Rectal smooth muscle tissue (tissue), 1 donor: Measurements from ENCODE around the gene COA1.

Experiments used
- H3K27ac ChIP-seq: one replicate; pipeline ENCODE4 v1.7.0; 2013; ENCODE audit warnings: low read depth, low read length, inconsistent platforms
- H3K27me3 ChIP-seq: one replicate; pipeline ENCODE4 v1.7.0; 2013; ENCODE audit warnings: low read length; ENCODE audit not compliant: control insufficient read depth, insufficient read depth
- H3K36me3 ChIP-seq: one replicate; pipeline ENCODE4 v1.7.0; 2013; ENCODE audit warnings: low read length; ENCODE audit not compliant: control insufficient read depth, insufficient read depth
- H3K4me1 ChIP-seq: one replicate; pipeline ENCODE4 v1.7.0; 2013; ENCODE audit warnings: low read length; ENCODE audit not compliant: control insufficient read depth, insufficient read depth
- H3K4me3 ChIP-seq: one replicate; pipeline ENCODE4 v1.7.0; 2013; ENCODE audit warnings: low read length
- H3K9ac ChIP-seq: one replicate; pipeline ENCODE4 v1.7.0; 2013; ENCODE audit warnings: low read length

Gene COA1

DNA sequence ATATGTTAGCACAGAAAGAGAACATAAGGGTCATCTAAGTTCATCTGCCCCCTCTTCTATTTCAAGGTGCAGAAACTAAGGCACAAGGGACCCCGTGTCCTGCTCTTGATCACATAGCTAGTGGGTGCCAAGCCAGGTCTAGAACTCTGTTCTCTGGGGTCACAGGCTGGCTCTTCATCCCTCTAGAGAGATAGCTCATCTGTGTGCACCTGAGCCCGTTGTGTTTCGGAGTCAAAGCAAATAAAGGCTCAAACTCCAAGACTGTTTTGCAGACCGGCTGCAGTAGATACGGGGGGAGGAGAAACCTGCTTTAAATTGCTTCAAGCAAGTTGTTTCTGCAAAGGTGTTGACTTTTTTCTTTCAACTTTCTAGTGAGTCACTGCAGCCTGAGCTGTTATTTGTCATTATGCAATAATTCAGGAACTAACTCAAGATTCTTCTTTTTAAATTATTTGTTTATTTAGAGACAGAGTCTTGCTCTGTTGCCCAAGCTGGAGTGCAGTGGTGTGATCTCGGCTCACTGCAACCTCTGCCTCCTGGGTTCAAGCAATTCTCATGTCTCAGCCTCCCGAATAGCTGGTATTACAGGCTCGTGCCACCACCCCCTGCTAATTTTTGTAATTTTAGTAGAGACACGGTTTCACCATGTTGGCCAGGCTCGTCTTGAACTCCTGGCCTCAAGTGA, 35.6 kb upstream of the COA1 start:
- H3K4me1 ChIP-seq, result peaks cover 10% of the 10 kb centered on the region

DNA sequence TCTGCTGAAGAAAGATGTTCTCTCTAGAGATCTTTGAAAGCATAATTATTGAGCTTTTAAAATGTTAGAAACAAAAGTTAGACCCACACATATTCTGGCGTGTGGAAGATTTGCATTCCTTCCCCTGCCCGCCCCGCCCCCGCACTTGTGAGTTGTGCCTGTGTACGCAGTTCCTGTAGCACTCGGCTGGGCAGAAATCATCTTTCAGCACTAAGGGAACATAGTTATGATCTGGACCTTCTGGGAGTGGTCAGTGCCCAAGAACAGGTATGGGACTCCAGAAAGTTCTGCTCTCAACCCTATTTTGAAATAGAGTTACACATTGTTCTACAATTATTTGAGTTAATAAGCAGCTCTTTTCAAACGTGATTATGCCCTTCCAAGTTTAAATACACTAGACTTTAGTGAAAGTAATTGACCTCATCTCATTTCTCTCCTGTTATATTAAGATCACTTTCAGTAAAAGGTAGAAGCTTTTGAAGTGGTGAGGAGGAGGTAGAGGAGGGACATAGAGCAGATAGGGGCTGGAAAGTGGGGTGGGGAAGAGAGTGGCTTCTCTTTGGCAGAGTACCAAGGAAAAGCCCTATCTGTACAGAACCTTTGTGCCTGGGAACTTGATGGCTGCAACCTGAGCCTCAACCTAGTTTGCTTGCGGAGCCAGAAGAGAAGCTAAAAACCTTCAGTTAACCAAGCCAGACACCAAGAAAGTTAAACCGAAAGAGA, 34.9 kb upstream of the COA1 start:
- peaks cover 13% of the 10 kb centered on the region for H3K4me1 ChIP-seq
- no peak overlapping the region for H3K4me3 ChIP-seq
- H3K27me3 ChIP-seq, result no peaks in the 10 kb centered on the region
- no peaks in the 10 kb centered on the region for H3K36me3 ChIP-seq
- H3K9ac ChIP-seq, result no peak overlapping the region
- peak overlapping the region; percentile 67 for H3K27ac ChIP-seq

More for the DNA sequence above, 35.6 kb upstream of the COA1 start:
- Histone ChIP-seq H3K9ac (peak overlapping the region; percentile 27), H3K27ac (peak overlapping the region; percentile 67), H3K36me3 (peaks cover 2% of the 10 kb centered on the region), H3K27me3 (no peaks in the 10 kb centered on the region), H3K4me3 (no peak overlapping the region)

DNA sequence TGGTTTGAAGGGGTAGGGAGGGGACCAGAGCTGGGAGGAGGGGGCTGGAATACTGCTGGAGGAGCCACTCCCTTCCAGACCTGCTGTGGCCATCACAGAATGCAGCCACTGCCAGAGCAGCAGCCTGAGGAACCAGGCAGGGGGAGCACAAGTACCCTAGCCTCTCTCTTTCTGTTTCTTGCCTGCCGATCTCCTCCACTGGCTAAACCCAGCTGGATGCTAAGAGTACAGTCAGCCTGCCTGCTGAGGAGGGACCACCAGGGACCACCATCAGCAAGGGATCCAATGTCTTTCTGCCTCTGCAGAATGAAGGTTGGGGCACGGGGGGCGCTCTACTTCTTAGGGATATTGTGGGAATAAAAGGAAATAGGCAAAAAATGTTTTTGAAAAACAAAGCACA, 33.9 kb upstream of the COA1 start:
- Histone ChIP-seq H3K9ac (no peak overlapping the region), H3K4me3 (no peak overlapping the region), H3K27ac (no peak overlapping the region), H3K36me3 (no peaks in the 10 kb centered on the region), H3K27me3 (no peaks in the 10 kb centered on the region), H3K4me1 (peaks cover 13% of the 10 kb centered on the region)

DNA sequence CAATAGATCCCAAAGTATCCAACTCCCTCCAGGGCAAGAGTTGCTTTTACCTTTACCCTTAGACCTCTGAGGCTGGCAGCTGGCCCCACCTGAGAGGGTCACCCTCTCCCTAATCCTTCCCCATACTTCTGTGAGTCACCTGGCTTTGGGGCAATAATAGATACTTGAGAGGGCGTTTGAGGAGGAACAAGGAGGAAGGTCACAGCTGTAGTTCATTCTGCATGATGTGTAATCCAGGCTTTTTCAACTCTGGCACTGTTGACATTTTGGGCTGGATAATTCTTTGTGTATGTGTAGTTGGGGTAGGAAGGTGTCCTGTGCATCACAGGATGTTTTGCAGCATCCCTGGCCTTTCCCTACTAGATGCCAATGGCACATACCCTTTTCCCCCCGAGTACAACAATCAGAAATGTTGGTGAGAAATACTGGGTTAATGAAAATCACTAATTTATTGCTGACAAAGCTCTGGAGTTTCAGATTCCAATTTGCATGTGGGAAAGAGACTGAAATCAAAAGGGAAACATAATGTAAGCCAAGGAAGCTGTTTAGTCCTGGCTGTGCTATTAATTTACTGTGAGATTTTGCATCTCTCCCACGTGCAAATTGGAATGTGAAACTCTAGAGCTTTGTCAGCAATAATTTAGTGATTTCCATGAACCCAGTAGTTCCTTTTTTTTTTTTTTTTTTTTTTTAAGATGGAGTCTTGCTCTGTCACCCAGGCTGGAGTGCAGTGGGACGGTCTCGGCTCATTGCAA, 32.8 kb upstream of the COA1 start:
- no peaks in the 10 kb centered on the region for H3K36me3 ChIP-seq
- H3K27ac ChIP-seq, result no peak overlapping the region
- H3K27me3 ChIP-seq, result no peaks in the 10 kb centered on the region
- H3K4me1 ChIP-seq, result peaks cover 13% of the 10 kb centered on the region
- no peak overlapping the region for H3K9ac ChIP-seq
- H3K4me3 ChIP-seq, result no peak overlapping the region

DNA sequence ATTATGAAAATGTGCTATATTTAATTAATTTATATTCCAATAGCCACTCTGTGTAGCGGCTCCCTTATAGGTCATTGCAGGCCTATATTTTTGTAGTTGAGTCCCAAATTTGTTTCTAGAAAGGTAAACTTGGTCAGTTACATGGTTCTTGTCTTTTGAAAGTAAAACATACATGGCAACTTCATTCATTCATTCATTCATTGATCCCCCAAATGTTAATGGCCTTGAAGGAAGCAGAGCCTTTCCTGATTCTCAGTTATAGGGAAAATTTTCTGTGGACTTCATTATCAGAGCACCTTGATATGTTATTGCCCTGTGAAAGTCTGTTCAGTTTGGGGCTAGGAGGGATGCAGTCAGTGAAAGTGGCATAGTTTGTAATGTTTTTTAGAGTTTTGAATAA, 32.1 kb upstream of the COA1 start:
- Histone ChIP-seq H3K9ac (no peak overlapping the region), H3K27ac (no peak overlapping the region), H3K36me3 (no peaks in the 10 kb centered on the region), H3K4me3 (no peak overlapping the region), H3K4me1 (peaks cover 13% of the 10 kb centered on the region), H3K27me3 (no peaks in the 10 kb centered on the region)

DNA sequence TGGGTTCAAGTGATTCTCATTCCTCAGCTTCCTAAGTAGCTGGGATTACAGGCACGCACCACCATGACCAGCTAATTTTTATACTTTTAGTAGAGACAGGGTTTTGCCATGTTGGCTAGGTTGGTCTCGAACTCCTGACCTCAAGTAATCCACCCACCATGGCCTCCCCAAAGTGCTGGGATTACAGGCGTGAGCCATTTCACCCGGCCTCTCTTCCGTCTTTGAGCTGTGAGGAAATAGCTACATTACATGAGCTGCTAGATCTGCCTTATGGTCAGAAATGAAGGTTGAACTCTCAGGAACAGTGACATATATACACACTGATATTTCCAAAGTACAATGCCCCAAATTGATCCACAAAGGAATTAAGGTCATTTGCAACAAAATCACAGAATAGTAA, 31.5 kb upstream of the COA1 start:
- no peaks in the 10 kb centered on the region for H3K27me3 ChIP-seq
- no peak overlapping the region for H3K4me3 ChIP-seq
- H3K9ac ChIP-seq, result no peak overlapping the region
- H3K36me3 ChIP-seq, result no peaks in the 10 kb centered on the region
- H3K4me1 ChIP-seq, result peaks cover 13% of the 10 kb centered on the region
- H3K27ac ChIP-seq, result no peak overlapping the region

DNA sequence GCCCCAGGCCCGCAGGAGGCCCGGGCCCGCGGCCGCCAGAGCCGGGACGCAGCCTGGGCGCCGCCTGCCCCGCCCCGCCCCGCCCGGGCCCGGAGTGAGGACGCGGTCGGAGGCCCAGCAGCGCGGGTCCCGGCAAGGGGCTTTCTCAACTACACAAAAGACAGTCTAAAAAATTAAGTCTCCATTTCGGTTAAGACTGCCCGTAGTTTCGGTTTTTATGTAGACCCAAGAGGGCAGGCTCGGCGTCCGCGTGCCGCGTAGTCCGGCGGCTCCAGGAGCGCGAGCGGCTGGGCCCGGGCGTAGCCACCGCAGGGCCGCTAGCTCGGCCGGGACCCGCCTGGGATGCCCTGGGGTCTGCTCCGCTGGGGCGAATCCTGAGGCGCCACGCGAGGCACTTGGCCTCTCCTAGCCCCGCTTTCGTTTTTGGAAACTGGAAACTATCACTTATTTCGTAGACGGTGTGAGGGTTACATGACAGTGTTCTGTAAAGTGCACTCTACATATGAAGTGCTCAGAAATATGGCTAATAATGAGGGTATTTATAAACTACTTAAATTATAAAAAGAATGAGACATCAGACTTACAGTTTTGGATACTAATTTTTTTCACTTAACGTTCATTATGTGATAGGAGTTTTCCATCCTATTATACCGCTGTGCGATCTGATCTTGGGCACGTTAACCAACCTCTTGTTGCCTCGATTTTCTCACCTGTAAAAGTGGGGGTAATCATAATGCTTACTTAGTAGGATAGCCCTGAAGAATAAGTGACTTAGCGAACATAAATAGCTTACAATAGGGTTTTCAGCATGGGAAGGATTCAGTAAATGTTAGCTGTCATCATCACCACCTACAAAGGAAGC, 29.7 kb upstream of the COA1 start:
- H3K27me3 ChIP-seq, result no peaks in the 10 kb centered on the region
- peak overlapping the region; percentile 77 for H3K4me3 ChIP-seq
- peak overlapping the region; percentile 74 for H3K27ac ChIP-seq
- H3K4me1 ChIP-seq, result peaks cover 3% of the 10 kb centered on the region
- H3K36me3 ChIP-seq, result no peaks in the 10 kb centered on the region
- H3K9ac ChIP-seq, result peak overlapping the region; percentile 54

DNA sequence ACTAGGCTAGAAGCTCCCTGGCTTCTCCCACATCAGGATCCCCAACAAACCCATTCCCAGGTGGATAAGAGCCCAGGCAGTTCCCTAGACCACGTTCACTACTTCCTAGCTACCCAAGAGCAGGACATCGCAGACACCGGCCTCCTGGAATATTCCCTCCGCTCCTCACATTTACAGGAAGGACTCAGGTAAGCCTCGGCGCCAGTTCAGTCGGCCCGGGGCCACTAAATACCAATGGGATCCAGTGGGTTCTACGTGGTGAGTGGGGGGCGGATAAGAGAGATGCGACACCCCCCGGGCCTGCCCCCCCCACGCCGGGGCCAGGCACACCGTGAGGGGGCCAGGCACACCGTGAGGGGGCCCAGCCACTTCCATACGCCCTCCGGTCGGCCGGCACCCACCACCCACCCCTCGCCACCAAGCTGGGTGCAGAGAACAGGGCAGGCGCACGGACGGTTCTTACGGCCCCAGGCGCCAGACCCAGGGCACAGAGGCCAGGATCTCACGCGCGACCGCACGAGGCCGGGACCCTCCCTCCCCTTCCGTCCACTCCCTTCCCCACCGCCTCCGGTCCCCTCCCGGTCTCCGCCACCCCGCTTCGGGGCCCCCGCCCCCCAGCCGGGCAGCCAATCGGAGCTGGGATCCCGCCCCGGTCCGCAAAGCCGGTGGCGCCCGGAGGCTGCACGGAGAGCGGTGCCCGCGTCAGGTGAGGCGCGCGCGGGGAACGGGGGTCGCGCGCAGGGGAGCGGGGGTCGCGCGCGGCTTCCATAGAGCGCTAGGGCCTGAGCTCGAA, 28.9 kb upstream of the COA1 start, which contains the start of gene BLVRA:
Gene BLVRA, plus strand, starts transcription at position 652 of the 793 bp plus-strand sequence. CDS start 12,479 bp downstream, outside the sequence.
- H3K27ac ChIP-seq, result peak within 1 kb of the TSS; percentile 74
- H3K9ac ChIP-seq, result peak within 1 kb of the TSS; percentile 54
- peaks cover 3% of the 10 kb centered on the region for H3K4me1 ChIP-seq
- H3K27me3 ChIP-seq, result no peaks in the 10 kb centered on the region
- no peaks in the 10 kb centered on the region for H3K36me3 ChIP-seq
- H3K4me3 ChIP-seq, result peak within 1 kb of the TSS; percentile 77

DNA sequence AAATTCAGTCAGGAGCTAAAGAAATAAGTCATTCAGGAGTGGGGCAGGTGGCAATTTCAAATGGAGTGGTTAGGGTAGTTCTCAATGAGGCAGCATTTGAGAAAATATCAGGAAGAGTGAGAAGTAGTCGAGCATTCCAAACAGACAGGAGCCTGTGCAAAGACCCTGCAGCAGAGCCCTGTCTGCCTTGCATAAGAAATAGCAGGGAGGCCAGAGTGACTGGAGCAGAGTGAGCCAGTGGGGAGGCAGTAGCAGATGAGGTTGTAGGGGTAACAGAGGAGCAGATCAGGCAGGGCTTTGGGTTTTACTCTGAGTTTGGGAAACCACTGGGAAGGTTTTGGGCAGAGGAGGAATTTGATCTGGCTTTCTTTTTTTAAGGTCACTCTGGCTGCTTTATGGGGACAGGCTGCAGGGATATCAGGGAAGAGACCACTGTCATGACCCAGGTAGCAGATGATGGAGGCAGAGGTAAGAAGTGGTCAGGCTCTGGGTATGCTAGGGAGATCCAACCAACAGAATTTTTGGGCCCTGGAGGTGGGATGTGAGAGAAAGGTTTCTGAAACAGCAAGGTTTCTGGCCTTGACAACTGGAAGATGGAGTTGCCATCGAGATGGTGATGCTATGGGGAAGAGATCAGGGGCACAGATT, 27.9 kb upstream of the COA1 start:
- Histone ChIP-seq H3K4me1 (peaks cover 3% of the 10 kb centered on the region), H3K4me3 (no peak overlapping the region), H3K27me3 (no peaks in the 10 kb centered on the region), H3K27ac (no peak overlapping the region), H3K36me3 (no peaks in the 10 kb centered on the region), H3K9ac (no peak overlapping the region)

DNA sequence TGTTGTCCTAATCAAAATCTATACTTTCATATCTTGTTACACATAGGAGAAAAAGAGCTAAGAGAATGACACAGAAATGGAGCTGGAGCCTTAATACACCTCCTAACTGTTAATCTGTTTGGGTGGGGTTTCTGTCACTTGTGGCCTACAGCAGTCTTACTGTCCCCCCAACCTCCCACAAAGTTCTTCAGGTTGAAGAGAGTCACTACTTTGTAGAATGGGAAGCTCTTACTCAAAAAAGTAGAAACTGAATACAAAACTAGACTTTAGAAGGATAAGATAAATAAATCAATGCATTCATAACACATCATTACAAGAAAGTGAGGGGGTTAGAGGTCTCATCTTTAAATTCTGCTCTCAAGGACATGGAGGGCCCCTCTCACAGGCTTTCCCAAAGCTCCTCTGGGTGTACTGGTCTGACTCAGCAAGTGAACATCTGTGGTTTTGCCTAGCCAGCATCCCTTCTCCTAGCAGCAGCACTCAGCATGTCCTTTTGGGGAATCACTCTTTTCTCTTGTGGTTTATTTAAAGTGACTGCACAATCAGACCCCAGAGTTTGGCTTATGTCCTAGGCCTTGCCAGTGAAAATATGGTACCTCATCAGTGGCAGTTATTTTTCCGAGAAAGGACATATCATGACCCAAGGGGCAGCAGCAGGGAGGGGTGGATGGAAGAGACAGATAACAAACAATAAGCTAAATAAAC, 27.2 kb upstream of the COA1 start:
- Histone ChIP-seq H3K27ac (no peak overlapping the region), H3K27me3 (no peaks in the 10 kb centered on the region), H3K4me3 (no peak overlapping the region), H3K36me3 (no peaks in the 10 kb centered on the region), H3K4me1 (peaks cover 3% of the 10 kb centered on the region), H3K9ac (no peak overlapping the region)
